PFSK-1 (cell line): ENCODE results near the gene ATXN1.

ENCODE experiments used
- FOXP2 ChIP-seq: optimal IDR thresholded peaks from 2 replicates; pipeline ENCODE3; 2011; ENCODE audit warnings: borderline replicate concordance, control low read depth, inconsistent platforms; ENCODE audit not compliant: insufficient read depth; ENCODE audit errors: extremely low read length, extremely low read depth
- POLR2AphosphoS5 ChIP-seq: IDR thresholded peaks from 2 replicates; pipeline ENCODE4 v1.6.1; 2012; ENCODE audit warnings: low read depth, mild to moderate bottlenecking, control low read depth, low read length, moderate library complexity

DNA sequence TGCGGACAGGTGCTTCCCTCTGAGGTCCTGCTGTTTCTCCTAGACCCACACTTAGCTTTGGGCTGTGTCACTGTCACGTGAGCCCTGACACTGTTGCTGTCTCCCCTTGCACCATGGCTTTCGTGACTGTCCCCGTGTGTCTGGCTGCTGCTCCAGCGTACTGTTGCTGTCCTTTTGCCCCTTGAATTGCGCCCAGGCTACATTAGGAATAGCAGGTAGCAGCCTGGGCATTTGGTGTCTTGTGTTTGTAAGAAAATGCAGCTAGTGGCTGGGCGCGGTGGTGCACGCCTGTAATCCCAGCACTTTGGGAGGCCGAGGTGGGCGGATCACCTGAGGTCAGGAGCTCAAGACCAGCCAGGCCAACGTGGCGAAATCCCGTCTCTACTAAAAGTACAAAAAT lies 476.8 kb downstream of the ATXN1 start:
- TF ChIP-seq FOXP2 (no peak), POLR2AphosphoS5 (no peak)
